PC-9 (cell line): ENCODE measurements around the gene JPT1. TPM values are rescaled to one million over a fixed set of nuclear protein-coding genes. Genes with fewer than 3 reads are reported as not detected.

Source experiments
- BruUV-seq: library from RNA; stranded (reverse); fragments of 400-500 nt; replicated peaks from 2 replicates; lab custom pipeline; 2021; lab: Mats Ljungman, UMichigan
- CTCF ChIA-PET: fragments of 300-600 bp; sonication (Branson Sonifier 250); formaldehyde crosslinking; loops from one replicate; lab custom pipeline; 2022; ENCODE audit warnings: antibody characterized with exemption; lab: Charles Lee
- POLR2A ChIA-PET: fragments of 300-600 bp; sonication (Branson Sonifier 250); formaldehyde crosslinking; loops from one replicate; lab custom pipeline; 2022; ENCODE audit warnings: antibody characterized with exemption; ENCODE audit not compliant: unreplicated experiment; lab: Charles Lee
- DNase-seq, 2 experiments: peaks; one replicate each; pipeline versions ENCODE4 v3.0.0 to v3.0.0-alpha.2; 2015 to 2022; ENCODE audit warnings: mixed read lengths in 1 of 2
- H2AFZ ChIP-seq: fragments of 200-600 bp; sonication (generic); 2 replicates; pipeline ENCODE4 v1.8.1; 2017; ENCODE audit warnings: antibody characterized with exemption
- H3F3A ChIP-seq: fragments of 200-600 bp; sonication (generic); 2 replicates; pipeline ENCODE4 v1.8.1; 2017; ENCODE audit warnings: antibody characterized with exemption, mild to moderate bottlenecking, low read depth; ENCODE audit not compliant: insufficient read depth
- H3K27ac ChIP-seq: fragments of 200-600 bp; sonication (generic); 2 replicates; pipeline ENCODE4 v1.6.1; 2016; ENCODE audit warnings: mixed run types
- H3K27me3 ChIP-seq: fragments of 200-600 bp; sonication (generic); 2 replicates; pipeline ENCODE4 v1.6.1; 2016; ENCODE audit warnings: low read depth, mixed run types; ENCODE audit not compliant: insufficient read depth
- H3K36me3 ChIP-seq: fragments of 200-600 bp; sonication (generic); 2 replicates; pipeline ENCODE4 v1.6.1; 2016; ENCODE audit warnings: low read depth, mixed run types
- H3K4me1 ChIP-seq: fragments of 200-600 bp; sonication (generic); replicated peaks from 2 replicates; pipeline ENCODE4 v1.6.1; 2016; ENCODE audit warnings: mixed run types; ENCODE audit not compliant: insufficient read depth
- H3K4me2 ChIP-seq: fragments of 200-600 bp; sonication (generic); 2 replicates; pipeline ENCODE4 v1.6.1; 2017; ENCODE audit warnings: mixed run types
- H3K4me3 ChIP-seq: fragments of 200-600 bp; sonication (generic); 2 replicates; pipeline ENCODE4 v1.6.1; 2016; ENCODE audit warnings: mixed run types
- H3K79me2 ChIP-seq: fragments of 200-600 bp; sonication (generic); 2 replicates; pipeline ENCODE4 v1.6.1; 2017; ENCODE audit warnings: low read depth, mixed run types
- H3K9me2 ChIP-seq: fragments of 200-600 bp; sonication (generic); 2 replicates; pipeline ENCODE4 v1.8.1; 2017; ENCODE audit warnings: mild to moderate bottlenecking; ENCODE audit not compliant: insufficient read depth
- H3K9me3 ChIP-seq: fragments of 200-600 bp; sonication (generic); 2 replicates; pipeline ENCODE4 v1.8.1; 2016; ENCODE audit warnings: low read depth; ENCODE audit not compliant: insufficient read depth
- H4K20me1 ChIP-seq: fragments of 200-600 bp; sonication (generic); 2 replicates; pipeline ENCODE4 v1.8.1; 2017; ENCODE audit not compliant: insufficient read depth
- CTCF ChIP-seq: fragments of 200-600 bp; sonication (generic); conservative IDR thresholded peaks from 2 replicates; pipeline ENCODE4 v1.6.1; 2017; ENCODE audit warnings: mixed run types, antibody characterized with exemption, mild to moderate bottlenecking, moderate library complexity
- EZH2 ChIP-seq: fragments of 200-600 bp; sonication (generic); IDR thresholded peaks from 2 replicates; pipeline ENCODE4 v1.8.0; 2017; ENCODE audit warnings: antibody characterized with exemption, low read depth
- intact Hi-C: fragments of 100-400 bp; cut with micrococcal nuclease; formaldehyde crosslinking; loops from one replicate; pipeline ENCODE4 v1.10.0; 2022; ENCODE audit not compliant: unreplicated experiment
- total RNA-seq: library from RNA; stranded (reverse); gene quantifications from 2 replicates; pipeline ENCODE4 v1.2.3, GENCODE V29; 2021

The JPT1 gene
- total RNA-seq, 1 experiment from 2014 or later, result 250 TPM

- Histone ChIP-seq H3K27ac (peak overlapping the region; percentile 93), H3K4me1 (peaks cover 43% of the 10 kb centered on the region)
- DNase-seq, result no peak
These were observed 28.3 kb downstream of the JPT1 start for GRCh38 chr17:75125984-75126383.

GRCh38 chr17:75124819-75125162, 29.5 kb downstream of the JPT1 start:
- H3K4me1 ChIP-seq, result peaks cover 39% of the 10 kb centered on the region
- no peaks in the 10 kb centered on the region for H3K9me2 ChIP-seq
- intact Hi-C loops, result loop anchor here (1.0 kb wide), 1 partner anchor 35 kb away; no protein-coding TSS in a partner anchor
- peaks cover 15% of the 10 kb centered on the region for H3K79me2 ChIP-seq
- TSS peak; percentile 92 for BruUV-seq
- H2AFZ ChIP-seq, result peak overlapping the region; percentile 65; the same call in 1 of the 2 replicates
- no peak for DNase-seq
- POLR2A ChIA-PET, result interaction anchor here (0.5 to 1.2 kb wide), 4 partner anchors 11 to 402 kb away, joined by 3 to 5 read pairs (median 4); no protein-coding TSS in a partner anchor
- no peaks in the 10 kb centered on the region for H4K20me1 ChIP-seq
- no peak for TF ChIP-seq CTCF
- H3K4me3 ChIP-seq, result peak overlapping the region; percentile 45; the same call in 1 of the 2 replicates
- peak overlapping the region; percentile 79 for H3K4me2 ChIP-seq
- H3K36me3 ChIP-seq, result no peaks in the 10 kb centered on the region
- CTCF ChIA-PET, result interaction anchor here (2.3 kb wide), 1 partner anchor 11 kb away, joined by 13 read pairs; no protein-coding TSS in a partner anchor
- H3K27me3 ChIP-seq, result no peaks in the 10 kb centered on the region
- H3K9me3 ChIP-seq, result no peaks in the 10 kb centered on the region
- H3F3A ChIP-seq, result peaks cover 74% of the 10 kb centered on the region
- peak overlapping the region; percentile 93 for H3K27ac ChIP-seq

More at GRCh38 chr17:75125984-75126383, 28.3 kb downstream of the JPT1 start:
- ChIA-PET CTCF (interaction anchor here (0.5 to 0.6 kb wide), 2 partner anchors 29 to 30 kb away, joined by 4 to 12 read pairs; no protein-coding TSS in a partner anchor), POLR2A (interaction anchor here (0.5 kb wide), 1 partner anchor 29 kb away, joined by 3 read pairs; no protein-coding TSS in a partner anchor)
- Histone ChIP-seq H3K36me3 (no peaks in the 10 kb centered on the region), H3K9me3 (no peaks in the 10 kb centered on the region), H3K27me3 (no peaks in the 10 kb centered on the region), H3F3A (peaks cover 77% of the 10 kb centered on the region), H3K4me3 (no peak overlapping the region), H3K9me2 (no peaks in the 10 kb centered on the region), H3K4me2 (0 out of 2 replicates have a peak overlapping the region, but pooled peaks have one; percentile 9), H4K20me1 (no peaks in the 10 kb centered on the region; the same call in 1 of the 2 replicates), H2AFZ (no peak overlapping the region), H3K79me2 (peaks cover 26% of the 10 kb centered on the region)
- TF ChIP-seq CTCF (no peak), EZH2 (no peak)
- BruUV-seq, result no TSS peak
- intact Hi-C loops, result no loop called here

- Histone ChIP-seq H3K79me2 (peaks cover 12% of the 10 kb centered on the region), H3F3A (peaks cover 69% of the 10 kb centered on the region), H3K4me3 (peak overlapping the region; percentile 45; the same call in 1 of the 2 replicates), H3K9me2 (no peaks in the 10 kb centered on the region), H3K9me3 (no peaks in the 10 kb centered on the region), H3K27me3 (no peaks in the 10 kb centered on the region), H3K36me3 (no peaks in the 10 kb centered on the region), H3K4me1 (peaks cover 39% of the 10 kb centered on the region), H4K20me1 (no peaks in the 10 kb centered on the region), H2AFZ (peak overlapping the region; percentile 70; the same call in 1 of the 2 replicates), H3K27ac (peak overlapping the region; percentile 93), H3K4me2 (peak overlapping the region; percentile 79)
- POLR2A ChIA-PET, result interaction anchor here (0.5 to 1.2 kb wide), 6 partner anchors 10 to 402 kb away, joined by 3 to 12 read pairs (median 4); no protein-coding TSS in a partner anchor
- BruUV-seq, result no TSS peak
- TF ChIP-seq EZH2, result no peak
- no peak; the same call in 1 of the 2 replicates for TF ChIP-seq CTCF
- peak; percentile 97 for DNase-seq
- CTCF ChIA-PET, result interaction anchor here (0.6 to 2.3 kb wide), 5 partner anchors 9 to 82 kb away, joined by 3 to 13 read pairs (median 3); no protein-coding TSS in a partner anchor
- intact Hi-C loops, result loop anchor here (1.0 kb wide), 1 partner anchor 35 kb away; no protein-coding TSS in a partner anchor
These were observed 30.1 kb downstream of the JPT1 start for GRCh38 chr17:75124041-75124818.
